Muscle layer of duodenum (tissue), 2 donors: ENCODE measurements around the gene DEUP1.

Experiments used
- H3K27ac ChIP-seq: one replicate; pipeline ENCODE4 v1.7.0; 2013; ENCODE audit warnings: mild to moderate bottlenecking, low read length
- H3K27me3 ChIP-seq: one replicate; pipeline ENCODE4 v1.7.0; 2013; ENCODE audit warnings: low read depth, mild to moderate bottlenecking, control low read depth, low read length
- H3K36me3 ChIP-seq, 2 donors: one replicate each; pipeline ENCODE4 v1.7.0; 2013; ENCODE audit warnings: low read length in 2 of 2, control low read depth in 1 of 2, mild to moderate bottlenecking in 1 of 2; ENCODE audit not compliant: insufficient read depth in 2 of 2, control insufficient read depth in 1 of 2
- H3K4me1 ChIP-seq, 2 donors: one replicate each; pipeline ENCODE4 v1.7.0; 2013; ENCODE audit warnings: low read length in 2 of 2, mild to moderate bottlenecking in 2 of 2, control low read depth in 1 of 2, moderate library complexity in 1 of 2; ENCODE audit not compliant: insufficient read depth in 2 of 2, control insufficient read depth in 1 of 2
- H3K4me3 ChIP-seq, 2 donors: one replicate each; pipeline ENCODE4 v1.7.0; 2013; ENCODE audit warnings: low read length in 2 of 2, low read depth in 1 of 2, mild to moderate bottlenecking in 1 of 2
- H3K9me3 ChIP-seq, 2 donors: one replicate each; pipeline ENCODE4 v1.7.0; 2013; ENCODE audit warnings: low read length in 2 of 2, control low read depth in 1 of 2, mild to moderate bottlenecking in 1 of 2; ENCODE audit not compliant: control insufficient read depth in 1 of 2
- donor health status: healthy.

Gene DEUP1

DNA sequence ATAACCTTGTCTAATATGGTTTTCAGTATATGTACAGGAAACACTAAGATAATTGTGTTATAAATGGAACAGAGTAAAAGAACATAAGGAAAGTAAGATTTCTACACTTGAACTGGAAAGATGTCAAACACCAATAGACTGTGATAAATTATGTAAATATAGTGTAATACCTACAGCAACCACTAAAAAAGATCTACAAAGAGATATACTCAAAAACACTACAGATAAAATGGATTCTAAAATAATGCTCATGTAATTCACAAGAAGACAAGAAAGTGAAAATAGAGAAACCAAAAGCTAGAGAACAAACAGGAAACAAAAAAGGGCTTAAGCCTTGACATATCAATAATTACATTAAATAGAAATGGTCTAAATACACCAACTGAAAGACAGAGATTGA is 30.9 kb downstream of the DEUP1 start:
- Histone ChIP-seq H3K27me3 (no peaks in the 10 kb centered on the region), H3K9me3 (no peaks in the 10 kb centered on the region), H3K36me3 (no peaks in the 10 kb centered on the region), H3K4me3 (no peak overlapping the region), H3K4me1 (no peaks in the 10 kb centered on the region), H3K27ac (no peak overlapping the region)

DNA sequence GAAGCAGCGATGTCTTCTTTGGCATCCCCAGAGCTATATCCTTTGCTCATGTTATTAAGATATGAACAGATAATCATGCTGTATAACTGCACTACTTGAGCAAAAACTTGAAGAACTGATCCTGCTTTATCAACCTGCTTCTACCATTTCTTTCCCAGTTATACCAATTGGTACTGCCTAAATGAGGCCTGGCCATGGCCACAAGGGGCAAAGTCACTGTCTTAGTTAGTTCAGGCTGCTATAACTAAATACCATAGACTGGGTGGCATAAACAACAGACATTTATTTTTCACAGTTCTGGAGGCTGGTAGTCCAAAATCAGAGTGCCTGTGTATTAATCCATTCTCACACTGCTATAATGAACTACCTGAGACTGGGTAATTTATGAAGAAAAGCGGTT is 37.5 kb downstream of the DEUP1 start:
- Histone ChIP-seq H3K4me1 (no peaks in the 10 kb centered on the region), H3K27me3 (no peaks in the 10 kb centered on the region), H3K27ac (no peak overlapping the region), H3K36me3 (no peaks in the 10 kb centered on the region), H3K4me3 (no peak overlapping the region), H3K9me3 (peaks cover 0 to 4% of the 10 kb centered on the region in 2 donors)

DNA sequence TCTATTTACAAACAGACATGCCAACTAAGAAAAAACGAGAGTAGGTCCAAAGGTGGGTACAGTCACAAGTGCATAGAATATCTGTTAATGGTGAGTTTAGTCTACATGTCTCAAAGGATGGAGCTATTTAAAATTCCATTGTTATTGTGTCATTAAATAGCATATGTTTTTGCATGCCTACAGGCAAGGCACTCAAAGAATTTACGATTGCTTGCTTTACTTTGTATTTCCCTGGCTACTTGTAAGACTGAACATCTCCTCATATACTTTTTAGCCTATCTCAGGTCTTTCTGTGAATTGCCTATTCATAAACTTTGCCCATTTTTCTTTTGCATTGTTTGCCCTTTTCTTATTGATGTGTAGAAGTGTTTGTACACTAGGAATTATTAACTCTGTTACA is 39.7 kb downstream of the DEUP1 start:
- H3K4me1 ChIP-seq = no peaks in the 10 kb centered on the region
- peaks cover 0 to 4% of the 10 kb centered on the region in 2 donors for H3K9me3 ChIP-seq
- no peaks in the 10 kb centered on the region for H3K36me3 ChIP-seq
- no peaks in the 10 kb centered on the region for H3K27me3 ChIP-seq
- no peak overlapping the region for H3K4me3 ChIP-seq
- H3K27ac ChIP-seq = no peak overlapping the region

DNA sequence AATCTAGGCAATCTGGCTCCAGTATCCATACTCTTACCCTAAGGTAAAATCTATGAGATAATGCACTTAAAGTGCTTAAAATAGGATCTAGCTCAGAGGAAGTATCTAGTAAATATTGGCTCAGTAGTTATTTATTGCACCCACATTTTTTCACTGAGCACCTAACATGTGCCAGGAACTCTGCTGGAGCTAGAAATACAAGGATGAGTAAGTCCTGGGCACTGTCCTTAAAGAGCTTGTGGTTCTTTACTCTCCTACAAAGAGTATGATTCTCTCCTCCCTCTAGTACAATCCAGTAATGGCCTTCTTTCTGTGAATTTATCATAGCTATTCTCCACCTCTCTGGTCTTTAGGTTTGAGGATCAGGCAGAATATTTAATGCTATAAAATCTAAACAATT is 59.2 kb downstream of the DEUP1 start:
- Histone ChIP-seq H3K4me1 (no peaks in the 10 kb centered on the region), H3K36me3 (no peaks in the 10 kb centered on the region), H3K9me3 (no peaks in the 10 kb centered on the region)

DNA sequence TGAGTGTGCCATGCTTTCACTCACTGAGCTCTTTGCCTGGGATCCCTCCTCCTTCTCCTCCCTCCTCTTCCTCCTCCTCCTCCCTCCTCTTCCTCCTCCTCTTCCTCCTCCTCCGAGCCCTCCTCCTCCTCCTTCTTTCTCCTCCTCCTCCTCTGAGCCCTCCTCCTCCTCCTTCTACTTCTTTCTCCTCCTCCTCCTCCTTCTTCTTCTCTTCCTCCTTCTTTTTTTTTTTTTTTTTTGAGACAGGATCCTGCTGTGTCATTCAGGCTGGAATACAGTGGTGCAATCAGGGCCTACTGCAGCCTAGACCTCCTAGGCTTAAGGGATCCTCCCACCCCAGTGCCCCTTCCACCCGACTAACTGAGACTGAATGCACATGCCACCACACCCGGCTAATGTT is 62.3 kb downstream of the DEUP1 start:
- no peaks in the 10 kb centered on the region for H3K4me1 ChIP-seq
- H3K36me3 ChIP-seq = no peaks in the 10 kb centered on the region
- H3K27me3 ChIP-seq = no peaks in the 10 kb centered on the region
- no peaks in the 10 kb centered on the region for H3K9me3 ChIP-seq
- no peak overlapping the region for H3K27ac ChIP-seq
- no peak overlapping the region for H3K4me3 ChIP-seq

More for the DNA sequence above, 59.2 kb downstream of the DEUP1 start:
- no peaks in the 10 kb centered on the region for H3K27me3 ChIP-seq
- no peak overlapping the region for H3K4me3 ChIP-seq
- no peak overlapping the region for H3K27ac ChIP-seq

DNA sequence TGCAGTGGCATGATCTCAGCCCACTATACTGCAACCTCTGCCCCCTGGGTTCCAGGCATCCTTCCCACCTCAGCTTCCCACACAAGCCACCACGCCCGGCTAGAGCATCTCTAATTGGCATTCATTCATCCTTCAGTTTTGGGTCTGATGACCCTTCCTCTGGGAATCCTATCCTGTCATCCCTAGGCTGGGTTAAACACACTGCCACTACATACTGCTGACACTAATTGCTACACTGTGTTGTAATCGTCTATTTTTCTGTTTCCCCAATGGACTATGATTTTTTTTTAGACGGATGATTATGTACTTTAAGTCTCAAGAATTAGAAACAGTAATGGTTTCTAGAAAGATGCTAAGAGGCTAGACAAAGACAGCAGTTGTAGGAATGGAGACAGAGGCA is 62.8 kb downstream of the DEUP1 start:
- Histone ChIP-seq H3K4me3 (no peak overlapping the region), H3K36me3 (no peaks in the 10 kb centered on the region), H3K27ac (no peak overlapping the region), H3K4me1 (no peaks in the 10 kb centered on the region), H3K9me3 (no peaks in the 10 kb centered on the region), H3K27me3 (no peaks in the 10 kb centered on the region)

DNA sequence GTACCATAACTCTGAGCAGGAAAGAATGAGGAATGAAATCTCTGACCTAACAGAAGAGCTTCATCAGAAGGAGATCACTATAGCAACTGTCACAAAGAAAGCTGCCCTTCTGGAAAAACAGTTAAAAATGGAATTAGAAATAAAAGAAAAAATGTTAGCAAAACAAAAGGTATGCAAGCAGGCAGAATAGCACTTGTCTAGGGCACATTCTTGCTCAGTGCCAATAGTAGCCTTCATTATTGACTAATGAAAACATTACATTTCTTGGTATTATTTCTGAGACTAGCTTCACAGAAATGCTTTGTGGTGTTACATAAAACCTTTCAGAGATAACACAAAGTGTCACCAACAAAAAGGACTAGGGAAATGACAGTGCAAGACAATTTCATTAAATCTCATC is 63.9 kb downstream of the DEUP1 start:
- H3K9me3 ChIP-seq = no peaks in the 10 kb centered on the region
- H3K4me1 ChIP-seq = no peaks in the 10 kb centered on the region
- H3K27ac ChIP-seq = no peak overlapping the region
- H3K4me3 ChIP-seq = no peak overlapping the region
- H3K36me3 ChIP-seq = no peaks in the 10 kb centered on the region
- H3K27me3 ChIP-seq = no peaks in the 10 kb centered on the region

DNA sequence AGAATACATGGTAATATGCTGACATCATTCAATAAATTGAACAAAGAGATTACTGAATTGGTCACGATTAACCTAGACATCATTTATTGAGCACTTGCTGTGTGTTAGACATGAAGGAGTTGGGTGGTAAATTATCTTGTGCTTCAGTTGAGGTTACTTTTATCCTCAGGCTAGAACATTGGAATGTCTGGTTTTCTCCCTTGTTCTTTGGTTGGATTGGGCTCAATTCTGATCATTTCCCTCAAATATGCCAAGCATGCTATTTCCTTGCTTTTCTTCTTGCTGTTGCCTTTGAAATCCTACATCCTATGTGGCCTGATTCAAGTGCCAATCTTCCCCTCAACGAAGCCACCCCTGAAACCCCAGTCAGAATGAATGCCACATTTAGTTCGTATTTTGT is 65.8 kb downstream of the DEUP1 start:
- Histone ChIP-seq H3K36me3 (no peaks in the 10 kb centered on the region), H3K27me3 (no peaks in the 10 kb centered on the region), H3K9me3 (no peaks in the 10 kb centered on the region), H3K4me1 (no peaks in the 10 kb centered on the region), H3K4me3 (no peak overlapping the region), H3K27ac (no peak overlapping the region)

DNA sequence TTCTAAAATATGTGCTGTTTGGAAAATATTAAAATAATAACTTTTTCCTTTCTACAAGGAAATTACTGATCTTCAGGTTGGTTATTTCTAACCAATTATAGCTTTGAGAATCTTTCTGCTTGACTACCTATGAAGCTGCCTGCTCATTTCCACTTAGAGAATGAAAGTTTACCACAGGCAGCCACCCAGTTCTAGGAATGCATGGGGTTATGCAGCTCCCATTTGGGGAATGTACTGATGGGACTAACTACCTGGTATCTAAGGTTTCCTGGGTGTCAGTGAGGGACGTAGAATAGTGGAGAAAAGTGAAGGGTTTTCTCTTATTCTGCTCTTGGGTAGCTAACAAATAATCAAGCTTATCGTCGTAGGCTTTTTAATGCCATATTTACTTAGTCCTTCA is 73.4 kb downstream of the DEUP1 start:
- H3K36me3 ChIP-seq = no peaks in the 10 kb centered on the region
- no peak overlapping the region for H3K4me3 ChIP-seq
- H3K27ac ChIP-seq = no peak overlapping the region
- no peaks in the 10 kb centered on the region for H3K4me1 ChIP-seq
- no peaks in the 10 kb centered on the region for H3K9me3 ChIP-seq
- H3K27me3 ChIP-seq = no peaks in the 10 kb centered on the region

DNA sequence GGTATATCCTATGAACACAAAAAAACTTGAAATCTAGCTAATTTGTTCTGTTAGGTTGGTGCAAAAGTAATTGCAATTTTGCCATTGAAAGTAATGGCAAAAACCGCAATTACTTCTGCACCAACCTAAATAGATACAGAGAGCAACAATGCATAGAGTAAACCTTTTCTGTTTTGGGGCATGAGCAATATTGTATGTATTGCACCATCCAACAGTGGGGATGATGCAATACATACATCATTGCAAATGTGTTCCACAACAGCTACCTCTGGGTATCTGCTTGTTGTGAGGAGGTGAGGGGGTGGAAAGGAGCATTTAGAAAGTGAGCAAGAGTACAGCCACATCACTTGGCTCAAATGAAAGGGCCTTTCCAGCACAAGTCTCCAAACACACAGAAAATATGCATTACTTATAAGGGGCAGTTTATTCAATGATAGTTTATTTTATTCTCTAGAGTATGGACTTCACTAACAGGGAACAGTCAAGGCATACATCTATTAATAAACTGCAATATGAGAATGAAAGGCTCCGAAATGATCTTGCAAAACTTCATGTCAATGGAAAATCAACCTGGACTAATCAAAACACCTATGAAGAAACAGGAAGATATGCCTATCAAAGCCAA is 77.3 kb downstream of the DEUP1 start:
- Histone ChIP-seq H3K4me1 (no peaks in the 10 kb centered on the region), H3K27me3 (no peaks in the 10 kb centered on the region), H3K36me3 (no peaks in the 10 kb centered on the region), H3K27ac (no peak overlapping the region), H3K9me3 (no peaks in the 10 kb centered on the region), H3K4me3 (no peak overlapping the region)

DNA sequence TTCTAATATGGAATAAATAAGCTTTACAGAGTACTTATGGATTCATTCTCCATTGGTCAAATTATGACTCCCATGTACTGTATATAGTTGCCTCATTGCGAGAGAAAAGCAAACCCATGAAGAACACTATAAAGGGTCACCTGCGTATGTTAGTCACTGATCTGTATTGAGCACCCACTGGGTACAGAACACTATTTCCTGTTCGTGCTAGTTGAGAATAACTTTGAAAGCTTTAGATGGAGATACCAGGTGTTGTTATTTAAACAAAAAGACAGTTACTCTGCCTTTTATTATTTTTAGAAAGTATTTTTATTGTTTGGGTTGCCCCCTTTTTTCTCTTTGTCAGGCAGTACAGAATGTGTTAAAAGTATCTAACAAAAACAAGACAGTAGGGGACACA is 79.9 kb downstream of the DEUP1 start:
- Histone ChIP-seq H3K36me3 (no peaks in the 10 kb centered on the region), H3K4me3 (no peak overlapping the region), H3K4me1 (no peaks in the 10 kb centered on the region), H3K9me3 (no peaks in the 10 kb centered on the region), H3K27me3 (no peaks in the 10 kb centered on the region), H3K27ac (no peak overlapping the region)

DNA sequence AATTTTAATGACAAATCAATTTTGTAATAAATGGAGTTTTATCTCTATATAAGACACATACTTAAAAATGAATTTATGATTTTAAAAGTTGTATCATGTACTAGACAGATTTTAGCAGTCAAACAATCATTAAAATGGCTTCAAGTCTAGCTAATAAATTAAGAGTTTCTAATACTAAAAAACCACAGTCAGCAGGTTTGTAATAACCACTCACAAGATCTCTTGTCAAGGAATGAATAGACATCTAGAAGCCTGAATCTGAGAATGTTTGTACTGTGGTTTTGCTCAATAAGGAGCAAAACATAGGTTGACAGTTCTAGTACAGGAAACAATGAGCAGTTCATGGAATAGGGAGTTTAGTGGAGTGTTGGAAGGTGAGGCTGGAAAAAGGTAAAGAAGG is 81.2 kb downstream of the DEUP1 start:
- Histone ChIP-seq H3K4me1 (no peaks in the 10 kb centered on the region), H3K27ac (no peak overlapping the region), H3K4me3 (no peak overlapping the region), H3K9me3 (no peaks in the 10 kb centered on the region), H3K36me3 (no peaks in the 10 kb centered on the region), H3K27me3 (no peaks in the 10 kb centered on the region)
